GM12873 (cell line): ENCODE data around the gene ZNF417.
A peak's percentile ranks its signal among the peaks of the same experiment; 100 is the strongest.

Source experiments
- TF ChIP-seq, protein P1 (sequence below): IDR thresholded peaks from 2 replicates; pipeline ENCODE4 v1.5.1; 2012; ENCODE audit warnings: low read depth, mild to moderate bottlenecking, moderate library complexity, low read length, control low read depth; ENCODE audit not compliant: insufficient read depth; ENCODE audit errors: missing control alignments

The ZNF417 gene

DNA sequence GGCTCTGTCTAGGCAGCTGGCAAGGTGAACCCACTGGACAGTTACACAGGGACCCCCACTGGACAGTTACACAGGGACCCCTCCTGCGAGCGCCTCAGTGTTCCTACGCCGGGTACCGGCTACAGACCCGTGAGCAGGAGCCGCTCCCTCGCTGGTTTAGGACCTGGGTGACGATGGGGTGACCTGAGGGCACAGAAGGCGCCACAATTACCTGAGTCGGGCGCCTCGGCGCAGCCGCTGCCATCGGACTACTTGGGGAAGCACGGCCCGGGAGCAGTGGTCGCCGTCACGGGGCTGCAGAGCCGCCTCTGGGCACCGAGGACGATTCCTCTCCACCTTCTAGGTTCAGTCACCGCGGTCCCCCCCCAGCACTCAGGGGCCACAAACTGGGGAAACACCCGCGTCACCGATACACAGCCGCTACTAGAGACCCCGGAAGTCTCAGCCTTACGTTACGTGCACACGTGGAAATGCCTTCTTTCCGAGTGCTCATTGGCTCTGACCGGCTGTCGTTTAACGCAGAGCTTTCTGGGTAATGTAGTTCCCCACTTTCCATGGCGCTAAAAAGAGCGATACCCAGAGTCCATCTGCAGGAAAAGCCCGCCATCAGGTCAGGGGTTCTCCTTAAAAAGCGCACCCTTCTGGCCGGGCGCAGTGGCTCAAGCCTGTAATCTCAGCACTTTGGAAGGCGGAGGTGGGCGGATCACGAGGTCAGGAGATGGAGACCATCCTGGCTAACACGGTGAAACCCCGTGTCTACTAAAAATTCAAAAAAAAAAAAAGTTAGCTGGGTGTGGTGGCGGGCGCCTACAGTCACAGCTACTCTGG, at the start of gene ZNF417:
ZNF417 (minus strand) TSS at position 425 of the 828 bp plus-strand sequence; CDS start at position 244, 181 bp downstream.
- TF ChIP-seq, protein P1, sequence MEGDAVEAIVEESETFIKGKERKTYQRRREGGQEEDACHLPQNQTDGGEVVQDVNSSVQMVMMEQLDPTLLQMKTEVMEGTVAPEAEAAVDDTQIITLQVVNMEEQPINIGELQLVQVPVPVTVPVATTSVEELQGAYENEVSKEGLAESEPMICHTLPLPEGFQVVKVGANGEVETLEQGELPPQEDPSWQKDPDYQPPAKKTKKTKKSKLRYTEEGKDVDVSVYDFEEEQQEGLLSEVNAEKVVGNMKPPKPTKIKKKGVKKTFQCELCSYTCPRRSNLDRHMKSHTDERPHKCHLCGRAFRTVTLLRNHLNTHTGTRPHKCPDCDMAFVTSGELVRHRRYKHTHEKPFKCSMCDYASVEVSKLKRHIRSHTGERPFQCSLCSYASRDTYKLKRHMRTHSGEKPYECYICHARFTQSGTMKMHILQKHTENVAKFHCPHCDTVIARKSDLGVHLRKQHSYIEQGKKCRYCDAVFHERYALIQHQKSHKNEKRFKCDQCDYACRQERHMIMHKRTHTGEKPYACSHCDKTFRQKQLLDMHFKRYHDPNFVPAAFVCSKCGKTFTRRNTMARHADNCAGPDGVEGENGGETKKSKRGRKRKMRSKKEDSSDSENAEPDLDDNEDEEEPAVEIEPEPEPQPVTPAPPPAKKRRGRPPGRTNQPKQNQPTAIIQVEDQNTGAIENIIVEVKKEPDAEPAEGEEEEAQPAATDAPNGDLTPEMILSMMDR: peak; percentile 45

DNA sequence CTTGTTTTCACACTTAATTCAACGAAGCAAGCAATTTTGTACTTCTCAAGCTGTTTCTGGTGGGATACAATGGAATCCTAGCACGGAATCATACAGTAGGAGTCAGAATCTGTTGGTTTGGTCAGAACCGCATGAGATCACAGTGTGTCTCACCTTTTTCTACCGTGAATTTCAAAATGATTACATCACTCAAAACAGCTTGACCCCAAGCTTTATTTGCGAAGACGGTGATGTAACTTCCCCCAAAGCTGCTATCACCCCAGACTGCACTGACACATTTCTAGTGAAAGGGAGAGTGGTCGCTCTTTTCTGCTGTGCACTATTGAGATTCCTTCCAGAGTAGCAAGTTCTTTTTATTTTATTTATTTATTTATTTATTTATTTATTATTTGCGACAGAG, 48.4 kb upstream of the ZNF417 start:
- TF ChIP-seq, protein P1: no peak

DNA sequence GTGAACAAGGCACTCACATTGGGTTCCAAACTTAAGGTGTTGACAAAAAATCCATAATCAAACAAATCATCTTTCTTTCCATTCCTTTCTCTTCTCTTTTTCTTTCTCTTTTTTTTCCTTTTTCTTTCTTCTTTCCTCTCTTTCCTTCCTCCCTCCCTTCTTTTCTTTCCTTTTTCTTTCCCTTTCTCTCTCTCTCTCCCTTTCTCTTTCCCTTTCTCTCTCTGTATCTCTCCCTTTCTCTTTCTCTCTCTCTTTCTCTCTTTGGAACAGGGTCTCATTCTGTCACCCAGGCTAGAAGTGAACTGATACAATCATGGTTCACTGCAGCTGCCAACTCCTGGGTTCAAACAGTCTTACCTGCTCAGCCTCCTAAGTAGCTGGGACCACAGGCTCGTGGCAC, 45.4 kb upstream of the ZNF417 start:
- TF ChIP-seq, protein P1: no peak

DNA sequence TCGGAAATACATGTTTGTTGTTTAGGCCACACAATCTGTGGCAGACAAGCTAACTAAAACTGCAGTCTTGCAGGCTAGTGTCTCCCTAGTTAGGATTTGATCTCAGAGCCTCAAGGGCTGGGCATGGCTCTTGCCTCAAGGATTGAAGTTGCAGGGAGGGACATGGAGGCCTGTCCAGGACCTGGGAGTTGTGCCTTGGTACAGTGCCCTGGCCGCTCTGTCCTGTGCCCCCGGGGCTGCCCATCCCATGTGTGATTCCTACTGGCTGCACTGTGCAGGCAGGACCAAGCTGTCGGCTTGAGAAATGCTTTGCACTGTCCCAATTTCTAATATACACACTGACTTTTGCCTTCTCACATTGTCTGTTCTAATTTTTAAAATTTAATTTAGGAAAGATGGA, 38.6 kb upstream of the ZNF417 start:
- TF ChIP-seq, protein P1: no peak

DNA sequence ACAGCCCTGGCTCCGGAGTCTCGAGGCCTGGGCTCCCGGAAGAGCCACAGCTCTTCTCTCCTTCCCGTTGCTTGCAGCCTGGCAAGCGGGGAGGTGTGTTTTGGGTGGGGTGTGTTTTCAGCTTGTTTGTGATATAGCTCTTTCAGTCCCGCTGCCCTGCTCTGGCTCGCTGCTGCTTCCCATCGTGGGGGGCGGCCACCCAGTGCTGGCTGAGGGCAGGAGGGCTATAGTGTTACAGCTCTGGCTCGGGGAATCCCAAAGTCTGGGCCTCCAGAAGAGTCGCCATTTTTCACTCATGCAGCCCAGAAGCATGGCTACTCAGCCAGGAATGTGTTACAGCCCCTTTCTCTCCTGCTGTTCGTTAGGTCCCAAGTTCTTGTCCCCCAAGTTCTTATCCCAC, 33.3 kb upstream of the ZNF417 start:
- TF ChIP-seq, protein P1: no peak

DNA sequence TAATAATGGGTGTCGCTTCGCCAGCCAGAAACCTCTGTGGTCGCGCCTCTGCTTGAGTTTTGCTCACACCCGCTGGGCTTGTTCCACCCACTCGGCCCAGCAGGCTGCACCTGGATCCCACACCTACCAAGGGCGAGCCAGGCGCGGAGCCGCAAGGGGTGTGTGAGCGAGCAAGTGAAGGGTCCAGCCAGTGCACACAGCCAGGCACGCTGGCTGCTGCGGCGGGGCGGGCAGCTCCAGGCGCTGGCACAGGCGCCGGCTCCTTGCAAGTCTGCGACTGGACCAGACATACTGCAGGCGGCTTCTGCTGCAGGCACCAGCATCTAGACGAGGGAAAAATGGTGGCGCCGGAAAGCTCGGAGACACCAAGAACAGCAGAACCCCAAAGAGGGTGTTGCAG, 32.9 kb upstream of the ZNF417 start:
- TF ChIP-seq, protein P1: no peak

DNA sequence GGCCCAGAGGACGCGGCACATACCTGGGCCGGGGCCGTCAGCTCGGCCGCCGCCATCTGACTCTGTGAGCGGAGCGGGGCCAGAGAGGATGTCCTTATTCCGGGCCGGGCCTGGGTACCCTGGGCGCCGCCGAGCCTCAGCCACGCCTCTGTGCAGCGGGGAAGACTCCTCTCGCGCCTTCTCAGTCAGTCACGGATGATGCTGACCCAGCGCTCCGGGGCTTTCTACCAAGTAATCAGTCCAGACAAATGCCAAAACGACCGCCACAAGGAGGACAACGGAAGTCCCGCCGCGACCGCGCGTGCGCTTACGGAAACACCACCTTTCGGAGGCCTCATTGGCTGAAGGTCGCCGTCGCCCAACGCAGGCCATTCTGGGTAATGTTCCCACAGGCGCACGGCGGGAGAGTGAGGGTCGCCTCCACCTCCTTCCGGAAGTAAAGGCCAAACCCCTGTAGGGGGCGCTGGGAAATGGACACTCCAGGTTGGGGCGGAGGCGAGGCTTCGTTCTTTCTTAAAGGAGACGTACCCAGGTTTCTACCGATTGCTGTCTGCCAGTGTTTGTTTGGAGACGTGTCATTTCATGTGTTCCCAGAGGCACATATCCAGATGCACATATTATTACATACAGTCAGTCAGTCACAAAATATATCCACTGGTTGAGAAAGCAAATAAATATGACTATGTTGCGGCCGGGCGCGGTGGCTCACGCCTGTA, 31.2 kb upstream of the ZNF417 start, which contains the start of gene ZNF256:
ZNF256 (minus strand) TSS at position 288 of the 716 bp plus-strand sequence; CDS start at position 56, 232 bp downstream.
- TF ChIP-seq, protein P1: peak; percentile 62
